ENCODE measurements around the gene HS6ST1.

The HS6ST1 gene

GRCh38 chr2:128233790-128234395 is 84.8 kb downstream of the HS6ST1 start:
- FAIRE-seq (no peak), DNase-seq (ENCODE audit: insufficient read length, low spot score) (no peak)
- TF ChIP-seq TAF1 (IDR thresholded peaks at IDR 0.05; ENCODE audit: low read depth, low read length) = no peak
- no peak for TF ChIP-seq SPI1 (IDR thresholded peaks at IDR 0.05; ENCODE audit: low read depth, low read length)
- TF ChIP-seq POU2F2 (IDR thresholded peaks at IDR 0.05; ENCODE audit: low read depth, low read length) = no peak
- no peak for TF ChIP-seq PAX5 (IDR thresholded peaks at IDR 0.05; ENCODE audit: insufficient read depth, low read length, severe bottlenecking)
- TF ChIP-seq POLR2A (IDR thresholded peaks at IDR 0.05; ENCODE audit: low read depth, low read length) = no peak
- no peak for TF ChIP-seq POLR2AphosphoS5 (IDR thresholded peaks at IDR 0.05; ENCODE audit: low read depth, low read length)

- TF ChIP-seq POLR2A (IDR thresholded peaks at IDR 0.05; ENCODE audit: low read depth, low read length) (no peak), SPI1 (IDR thresholded peaks at IDR 0.05; ENCODE audit: low read depth, low read length) (0 out of 2 replicates have a peak, but pooled peaks have one; percentile 1), PAX5 (IDR thresholded peaks at IDR 0.05; ENCODE audit: insufficient read depth, low read length, severe bottlenecking) (no peak)
- DNase-seq (ENCODE audit: insufficient read length, low spot score) (peak; percentile 97), FAIRE-seq (peak; percentile 96)
Observed at GRCh38 chr2:128232965-128233789, 85.5 kb downstream of the HS6ST1 start.

- no peak for TF ChIP-seq POLR2AphosphoS5 (IDR thresholded peaks at IDR 0.05; ENCODE audit: low read depth, low read length)
- FAIRE-seq = no peak
Observed at GRCh38 chr2:128228894-128229293, 89.8 kb downstream of the HS6ST1 start.

GRCh38 chr2:128227862-128228261 is 90.8 kb downstream of the HS6ST1 start:
- FAIRE-seq (no peak), DNase-seq (ENCODE audit: insufficient read length, low spot score) (no peak)
- TF ChIP-seq SPI1 (IDR thresholded peaks at IDR 0.05; ENCODE audit: low read depth, low read length) (no peak), PAX5 (IDR thresholded peaks at IDR 0.05; ENCODE audit: insufficient read depth, low read length, severe bottlenecking) (no peak), POLR2AphosphoS5 (IDR thresholded peaks at IDR 0.05; ENCODE audit: low read depth, low read length) (no peak), POU2F2 (IDR thresholded peaks at IDR 0.05; ENCODE audit: low read depth, low read length) (no peak), TAF1 (IDR thresholded peaks at IDR 0.05; ENCODE audit: low read depth, low read length) (no peak), POLR2A (IDR thresholded peaks at IDR 0.05; ENCODE audit: low read depth, low read length) (no peak)

More at GRCh38 chr2:128228894-128229293, 89.8 kb downstream of the HS6ST1 start:
- DNase-seq (ENCODE audit: insufficient read length, low spot score) = no peak

GRCh38 chr2:128219891-128220290 is 98.8 kb downstream of the HS6ST1 start:
- no peak for DNase-seq (ENCODE audit: insufficient read length, low spot score)
- no peak for FAIRE-seq
- TF ChIP-seq POLR2A (IDR thresholded peaks at IDR 0.05; ENCODE audit: low read depth, low read length) (no peak), TAF1 (IDR thresholded peaks at IDR 0.05; ENCODE audit: low read depth, low read length) (no peak), POLR2AphosphoS5 (IDR thresholded peaks at IDR 0.05; ENCODE audit: low read depth, low read length) (no peak), SPI1 (IDR thresholded peaks at IDR 0.05; ENCODE audit: low read depth, low read length) (no peak), POU2F2 (IDR thresholded peaks at IDR 0.05; ENCODE audit: low read depth, low read length) (no peak), PAX5 (IDR thresholded peaks at IDR 0.05; ENCODE audit: insufficient read depth, low read length, severe bottlenecking) (no peak)

- DNase-seq (ENCODE audit: insufficient read length, low spot score) = no peak
- FAIRE-seq = no peak
- no peak for TF ChIP-seq PAX5 (IDR thresholded peaks at IDR 0.05; ENCODE audit: insufficient read depth, low read length, severe bottlenecking)
Observed at GRCh38 chr2:128217671-128218070, 101.0 kb downstream of the HS6ST1 start.

GRCh38 chr2:128215897-128216642 is 102.6 kb downstream of the HS6ST1 start:
- no peak for DNase-seq (ENCODE audit: insufficient read length, low spot score)
- FAIRE-seq = no peak
- no peak for TF ChIP-seq PAX5 (IDR thresholded peaks at IDR 0.05; ENCODE audit: insufficient read depth, low read length, severe bottlenecking)
- no peak for TF ChIP-seq POU2F2 (IDR thresholded peaks at IDR 0.05; ENCODE audit: low read depth, low read length)
- TF ChIP-seq POLR2A (IDR thresholded peaks at IDR 0.05; ENCODE audit: low read depth, low read length) = no peak
- TF ChIP-seq SPI1 (IDR thresholded peaks at IDR 0.05; ENCODE audit: low read depth, low read length) = no peak
- no peak for TF ChIP-seq POLR2AphosphoS5 (IDR thresholded peaks at IDR 0.05; ENCODE audit: low read depth, low read length)
- TF ChIP-seq TAF1 (IDR thresholded peaks at IDR 0.05; ENCODE audit: low read depth, low read length) = no peak

All from GM12891 (cell line).